Panc1 (cell line): Measurements from ENCODE around the gene LRGUK. TPM values are rescaled to one million over a fixed set of nuclear protein-coding genes. Genes with fewer than 3 reads are reported as not detected.

Experiments used
- ATAC-seq: fragments of 200-7000 bp; cut with Tn5 transposase; 2 replicates; pipeline ENCODE4 v1.9.1; 2020; ENCODE audit warnings: mild to moderate bottlenecking, moderate library complexity
- BruUV-seq: library from RNA; stranded (reverse); fragments of 400-500 nt; replicated peaks from 2 replicates; lab custom pipeline; 2021; lab: Mats Ljungman, UMichigan
- CTCF ChIA-PET: fragments of 300-600 bp; sonication (Branson Sonifier 250); formaldehyde crosslinking; loops from one replicate; lab custom pipeline; 2022; ENCODE audit warnings: antibody characterized with exemption; lab: Charles Lee
- POLR2A ChIA-PET: fragments of 300-600 bp; sonication (Branson Sonifier 250); formaldehyde crosslinking; loops from one replicate; lab custom pipeline; 2022; ENCODE audit warnings: antibody characterized with exemption; lab: Charles Lee
- DNase-seq: peaks from one replicate; pipeline ENCODE4 v3.0.0-alpha.2; 2010; ENCODE audit warnings: low read depth, low spot score
- H3K27ac ChIP-seq: 2 replicates; pipeline ENCODE4 v1.5.1; 2011; ENCODE audit warnings: mild to moderate bottlenecking, low read length, inconsistent platforms
- H3K27me3 ChIP-seq: fragments of 200-500 bp; sonication (Bioruptor generic); 2 replicates; pipeline ENCODE4 v1.6.0; 2014; ENCODE audit warnings: low read length, inconsistent platforms; ENCODE audit not compliant: control insufficient read depth, insufficient read depth
- H3K36me3 ChIP-seq: fragments of 200-500 bp; sonication (Bioruptor generic); 2 replicates; pipeline ENCODE4 v1.5.1; 2014; ENCODE audit warnings: inconsistent platforms, mild to moderate bottlenecking, low read length, moderate library complexity; ENCODE audit not compliant: control insufficient read depth, insufficient read depth
- H3K4me1 ChIP-seq: 2 replicates; pipeline ENCODE4 v1.5.1; 2011; ENCODE audit warnings: inconsistent platforms, mild to moderate bottlenecking, low read length, moderate library complexity; ENCODE audit not compliant: control insufficient read depth, insufficient read depth
- H3K4me3 ChIP-seq, 2 experiments: 2 replicates each; pipeline ENCODE4 v1.5.1; 2011 to 2012; ENCODE audit warnings: low read depth in 2 of 2, low read length in 2 of 2, mild to moderate bottlenecking in 2 of 2, inconsistent platforms in 1 of 2, moderate library complexity in 1 of 2
- H3K9me3 ChIP-seq: fragments of 200-500 bp; sonication (Bioruptor generic); 2 replicates; pipeline ENCODE4 v1.5.1; 2014; ENCODE audit warnings: low read depth, mild to moderate bottlenecking, inconsistent platforms, low read length, moderate library complexity; ENCODE audit not compliant: control insufficient read depth, insufficient read depth
- CTCF ChIP-seq: fragments of 450-650 bp; IDR thresholded peaks from 2 replicates; pipeline ENCODE4 v1.5.1; 2017; ENCODE audit warnings: mild to moderate bottlenecking
- POLR2AphosphoS5 ChIP-seq: IDR thresholded peaks from 2 replicates; pipeline ENCODE4 v1.6.1; 2012; ENCODE audit warnings: mild to moderate bottlenecking, low read depth, low read length, moderate library complexity
- SIN3A ChIP-seq: IDR thresholded peaks from 2 replicates; pipeline ENCODE4 v1.6.1; 2012; ENCODE audit warnings: low read depth, mild to moderate bottlenecking, low read length, moderate library complexity, borderline replicate concordance; ENCODE audit not compliant: insufficient read depth
- TCF7L2 ChIP-seq: IDR thresholded peaks from 2 replicates; pipeline ENCODE4 v1.6.1; 2011; ENCODE audit warnings: mild to moderate bottlenecking, low read depth, low read length, inconsistent platforms
- in situ Hi-C: cut with HindIII; loops from 2 replicates; pipeline ENCODE4 v1.10.0; 2016; ENCODE audit warnings: low sequenced_read_pairs, low pct_unique_long_range_greater_than_20kb
- intact Hi-C: fragments of 100-400 bp; cut with micrococcal nuclease; formaldehyde crosslinking; loops from one replicate; pipeline ENCODE4 v1.10.0; 2022; ENCODE audit not compliant: unreplicated experiment
- total RNA-seq: library from RNA; stranded (reverse); gene quantifications from one replicate; pipeline ENCODE4 v1.2.1, GENCODE V29; 2021; ENCODE audit not compliant: unreplicated experiment
- TF ChIP-seq, protein P1 (sequence below), 2 experiments: IDR thresholded peaks; 2 replicates each; pipeline ENCODE4 v1.6.1; 2011 to 2012; ENCODE audit warnings: low read depth in 2 of 2, control low read depth in 1 of 2, low read length in 1 of 2, mild to moderate bottlenecking in 1 of 2, moderate library complexity in 1 of 2; ENCODE audit not compliant: insufficient read depth in 1 of 2

Gene LRGUK
- total RNA-seq, 1 experiment from 2014 or later, result 0.23 TPM

DNA sequence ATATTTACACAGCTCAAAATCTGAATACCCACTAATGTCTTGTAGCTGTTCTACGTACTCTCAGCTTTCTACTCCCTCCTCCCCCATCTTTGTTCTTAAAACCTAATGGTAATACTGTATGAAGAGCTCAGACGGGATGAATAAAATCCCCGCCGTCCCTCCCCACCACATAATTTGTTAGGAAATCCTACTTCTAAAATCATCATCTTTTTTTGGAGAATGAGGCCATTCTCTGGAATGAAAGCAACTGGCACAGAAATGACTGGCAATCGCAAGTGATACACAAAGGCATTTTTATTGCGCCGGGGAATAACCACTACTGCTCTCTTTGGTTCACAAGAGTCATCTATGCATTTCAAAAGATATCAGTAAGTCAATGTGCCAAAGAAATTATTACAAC lies 162.3 kb downstream of the LRGUK start:
- Histone ChIP-seq H3K27ac (no peak overlapping the region), H3K9me3 (no peaks in the 10 kb centered on the region), H3K27me3 (no peaks in the 10 kb centered on the region; the same call in 1 of the 2 replicates), H3K4me1 (no peaks in the 10 kb centered on the region), H3K36me3 (0 out of 2 replicates have a peak, but pooled peaks cover 1% of the 10 kb centered on the region), H3K4me3 (no peak overlapping the region)
- intact Hi-C loops, result no loop called here
- ChIA-PET CTCF (no interaction called here), POLR2A (interaction anchor here (0.6 kb wide), 1 partner anchor 33 kb away, joined by 3 read pairs; no protein-coding TSS in a partner anchor)
- TF ChIP-seq, protein P1, sequence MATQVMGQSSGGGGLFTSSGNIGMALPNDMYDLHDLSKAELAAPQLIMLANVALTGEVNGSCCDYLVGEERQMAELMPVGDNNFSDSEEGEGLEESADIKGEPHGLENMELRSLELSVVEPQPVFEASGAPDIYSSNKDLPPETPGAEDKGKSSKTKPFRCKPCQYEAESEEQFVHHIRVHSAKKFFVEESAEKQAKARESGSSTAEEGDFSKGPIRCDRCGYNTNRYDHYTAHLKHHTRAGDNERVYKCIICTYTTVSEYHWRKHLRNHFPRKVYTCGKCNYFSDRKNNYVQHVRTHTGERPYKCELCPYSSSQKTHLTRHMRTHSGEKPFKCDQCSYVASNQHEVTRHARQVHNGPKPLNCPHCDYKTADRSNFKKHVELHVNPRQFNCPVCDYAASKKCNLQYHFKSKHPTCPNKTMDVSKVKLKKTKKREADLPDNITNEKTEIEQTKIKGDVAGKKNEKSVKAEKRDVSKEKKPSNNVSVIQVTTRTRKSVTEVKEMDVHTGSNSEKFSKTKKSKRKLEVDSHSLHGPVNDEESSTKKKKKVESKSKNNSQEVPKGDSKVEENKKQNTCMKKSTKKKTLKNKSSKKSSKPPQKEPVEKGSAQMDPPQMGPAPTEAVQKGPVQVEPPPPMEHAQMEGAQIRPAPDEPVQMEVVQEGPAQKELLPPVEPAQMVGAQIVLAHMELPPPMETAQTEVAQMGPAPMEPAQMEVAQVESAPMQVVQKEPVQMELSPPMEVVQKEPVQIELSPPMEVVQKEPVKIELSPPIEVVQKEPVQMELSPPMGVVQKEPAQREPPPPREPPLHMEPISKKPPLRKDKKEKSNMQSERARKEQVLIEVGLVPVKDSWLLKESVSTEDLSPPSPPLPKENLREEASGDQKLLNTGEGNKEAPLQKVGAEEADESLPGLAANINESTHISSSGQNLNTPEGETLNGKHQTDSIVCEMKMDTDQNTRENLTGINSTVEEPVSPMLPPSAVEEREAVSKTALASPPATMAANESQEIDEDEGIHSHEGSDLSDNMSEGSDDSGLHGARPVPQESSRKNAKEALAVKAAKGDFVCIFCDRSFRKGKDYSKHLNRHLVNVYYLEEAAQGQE (IDR thresholded peaks at IDR 0.05; ENCODE audit: insufficient read depth in 1 of 2, low read depth in 2 of 2, low read length in 1 of 2), result no peak
- no peak for TF ChIP-seq POLR2AphosphoS5
- TF ChIP-seq CTCF, result no peak
- TF ChIP-seq SIN3A, result no peak
- no peak for TF ChIP-seq TCF7L2
- ATAC-seq, result no peak
- in situ Hi-C loops, result no loop called here
- DNase-seq, result no peak
- BruUV-seq, result no TSS peak

DNA sequence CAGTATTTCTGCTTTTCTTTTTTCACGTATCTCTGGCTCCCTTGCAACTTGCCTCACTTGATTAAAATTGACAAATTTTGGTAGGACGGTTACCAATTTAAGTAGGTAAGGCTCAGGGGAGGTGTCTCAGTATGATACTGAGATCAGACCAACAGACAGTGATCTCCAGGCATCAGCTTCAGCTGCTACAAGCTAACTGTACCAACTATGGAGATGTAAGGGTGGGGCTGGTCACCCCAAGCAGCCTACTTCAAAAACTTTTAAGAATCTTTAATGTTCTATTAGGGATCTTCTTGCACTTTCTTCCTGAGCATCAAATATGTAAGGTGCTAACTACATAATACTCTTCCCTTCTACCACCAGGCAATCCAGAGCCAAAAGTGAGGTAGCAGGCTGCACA lies 162.7 kb downstream of the LRGUK start:
- BruUV-seq, result no TSS peak
- CTCF ChIA-PET, result no interaction called here

More for the DNA sequence above, 162.7 kb downstream of the LRGUK start:
- Histone ChIP-seq H3K27ac (no peak overlapping the region), H3K4me3 (no peak overlapping the region), H3K4me1 (no peaks in the 10 kb centered on the region), H3K9me3 (no peaks in the 10 kb centered on the region), H3K36me3 (0 out of 2 replicates have a peak, but pooled peaks cover 2% of the 10 kb centered on the region), H3K27me3 (no peaks in the 10 kb centered on the region; the same call in 1 of the 2 replicates)
- DNase-seq, result no peak
- intact Hi-C loops (no loop called here), in situ Hi-C loops (no loop called here)
- no peak for ATAC-seq
- TF ChIP-seq POLR2AphosphoS5 (no peak), TCF7L2 (no peak), SIN3A (no peak), CTCF (no peak)
- TF ChIP-seq, protein P1 (IDR thresholded peaks at IDR 0.05; ENCODE audit: insufficient read depth in 1 of 2, low read depth in 2 of 2, low read length in 1 of 2), result no peak
- POLR2A ChIA-PET, result no interaction called here
